Activated naive CD4-positive, alpha-beta T cell treated with anti-CD3 and anti-CD28 coated beads for 36 hours (primary cell): ENCODE data around the gene GATC. TPM values are rescaled to one million over a fixed set of nuclear protein-coding genes. Genes with fewer than 3 reads are reported as not detected.

Source experiments
- total RNA-seq, 2 experiments: library from RNA; stranded (reverse); gene quantifications; one replicate each; pipeline ENCODE4 v1.2.3, GENCODE V29; 2021

GATC gene
- total RNA-seq, 2 experiments from 2014 or later: 33.1 to 35.3 TPM

Other genes starting within 250 kb of the GATC start
- 1,000 to 10,000 TPM; 5,065 to 5,278 TPM for gene RPLP0, start 245.3 kb upstream of the GATC start, total RNA-seq
- gene PXN, start 180.7 kb upstream of the GATC start, total RNA-seq: 100 to 1,000 TPM; 109 to 112 TPM
- 1,000 to 10,000 TPM; 1,318 to 2,532 TPM for gene RNU4-2, start 154.5 kb upstream of the GATC start, total RNA-seq
- 1,000 to 10,000 TPM in 1 of 2 experiments, 100 to 1,000 TPM in 1; 685 to 1,294 TPM for gene RNU4-1, start 153.2 kb upstream of the GATC start, total RNA-seq
- gene SIRT4, start 144.1 kb upstream of the GATC start, total RNA-seq: 1 to 10 TPM; 2.0 to 3.7 TPM
- not detected for gene PLA2G1B, start 118.7 kb upstream of the GATC start, total RNA-seq
- gene MSI1, start 77.3 kb upstream of the GATC start, total RNA-seq: under 1 TPM; 0.27 to 0.57 TPM
- gene COX6A1, start 8.3 kb upstream of the GATC start, total RNA-seq: 100 to 1,000 TPM; 536 to 540 TPM
- gene TRIAP1, start 60 bp upstream of the GATC start, total RNA-seq: 10 to 100 TPM; 56.8 to 59.2 TPM
- 100 to 1,000 TPM; 164 to 171 TPM for gene SRSF9, start 23.3 kb downstream of the GATC start, total RNA-seq
- 10 to 100 TPM; 93.4 to 93.5 TPM for gene DYNLL1, start 49.7 kb downstream of the GATC start, total RNA-seq
- 10 to 100 TPM; 29.5 TPM for gene COQ5, start 82.7 kb downstream of the GATC start, total RNA-seq
- gene RNF10, start 87.9 kb downstream of the GATC start, total RNA-seq: 100 to 1,000 TPM; 159 to 166 TPM
- 10 to 100 TPM; 44.2 to 45.0 TPM for gene POP5, start 135.0 kb downstream of the GATC start, total RNA-seq
- gene CABP1, start 194.2 kb downstream of the GATC start, total RNA-seq: not detected
- gene MLEC, start 240.7 kb downstream of the GATC start, total RNA-seq: 10 to 100 TPM; 78.6 to 89.7 TPM